Keratinocyte (primary cell): Measurements from ENCODE around the gene HMCN1.

Experiments used
- EZH2 ChIP-seq: IDR thresholded peaks from one replicate; pipeline ENCODE4 v1.6.1; 2012; ENCODE audit warnings: inconsistent platforms, mild to moderate bottlenecking, low read length, moderate library complexity
- TF ChIP-seq, protein P1 (sequence below), 3 experiments: IDR thresholded peaks in 1 of 3; conservative IDR thresholded peaks in 1 of 3; optimal IDR thresholded peaks in 1 of 3; 2 replicates in 2 of 3; 3 replicates in 1 of 3; pipeline versions ENCODE3 to v1.5.1; 2011; ENCODE audit warnings: low read length in 3 of 3, mild to moderate bottlenecking in 3 of 3, moderate library complexity in 2 of 3, control low read depth in 1 of 3, inconsistent platforms in 1 of 3; ENCODE audit not compliant: insufficient read depth in 2 of 3; ENCODE audit errors: extremely low read depth in 1 of 3

DNA sequence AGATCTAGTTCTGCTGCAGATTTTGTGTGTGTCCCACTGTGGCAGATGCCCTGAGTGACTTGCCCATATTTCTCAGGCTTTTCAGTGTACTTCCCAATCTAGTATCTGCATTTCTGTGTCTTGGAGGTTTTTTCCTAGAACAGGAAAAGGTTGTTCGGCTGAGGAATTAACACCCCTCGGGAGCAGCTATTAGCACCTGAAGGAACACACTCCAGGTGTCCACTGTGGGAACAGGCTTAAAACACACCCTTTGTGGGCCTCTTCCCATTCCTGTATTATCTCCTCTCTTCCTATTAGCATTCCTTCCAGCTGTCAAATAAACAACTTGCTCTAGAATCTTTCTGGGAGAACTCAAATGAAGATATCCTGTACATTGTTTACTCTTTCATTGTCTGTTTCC lies 178.3 kb downstream of the HMCN1 start:
- TF ChIP-seq, protein P1, sequence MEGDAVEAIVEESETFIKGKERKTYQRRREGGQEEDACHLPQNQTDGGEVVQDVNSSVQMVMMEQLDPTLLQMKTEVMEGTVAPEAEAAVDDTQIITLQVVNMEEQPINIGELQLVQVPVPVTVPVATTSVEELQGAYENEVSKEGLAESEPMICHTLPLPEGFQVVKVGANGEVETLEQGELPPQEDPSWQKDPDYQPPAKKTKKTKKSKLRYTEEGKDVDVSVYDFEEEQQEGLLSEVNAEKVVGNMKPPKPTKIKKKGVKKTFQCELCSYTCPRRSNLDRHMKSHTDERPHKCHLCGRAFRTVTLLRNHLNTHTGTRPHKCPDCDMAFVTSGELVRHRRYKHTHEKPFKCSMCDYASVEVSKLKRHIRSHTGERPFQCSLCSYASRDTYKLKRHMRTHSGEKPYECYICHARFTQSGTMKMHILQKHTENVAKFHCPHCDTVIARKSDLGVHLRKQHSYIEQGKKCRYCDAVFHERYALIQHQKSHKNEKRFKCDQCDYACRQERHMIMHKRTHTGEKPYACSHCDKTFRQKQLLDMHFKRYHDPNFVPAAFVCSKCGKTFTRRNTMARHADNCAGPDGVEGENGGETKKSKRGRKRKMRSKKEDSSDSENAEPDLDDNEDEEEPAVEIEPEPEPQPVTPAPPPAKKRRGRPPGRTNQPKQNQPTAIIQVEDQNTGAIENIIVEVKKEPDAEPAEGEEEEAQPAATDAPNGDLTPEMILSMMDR (optimal IDR thresholded peaks at IDR 0.05 in 1 of 3, IDR thresholded peaks at IDR 0.05 in 1 of 3, conservative IDR thresholded peaks at IDR 0.05 in 1 of 3; ENCODE audit: extremely low read depth in 1 of 3, insufficient read depth in 2 of 3, low read length in 3 of 3) = no peak
- TF ChIP-seq EZH2 = no peak
